ACC112 (cell line): ENCODE data around the gene PTPRN2.
"Not testable (repeated sequence)": the region's sequence is repeated elsewhere in the genome, so short reads cannot be mapped to it uniquely, and the experiment has no call there.

Source experiments
- H2AFZ ChIP-seq: fragments of 200-600 bp; sonication (generic); one replicate; pipeline ENCODE4 v1.6.0; 2017; ENCODE audit warnings: antibody characterized with exemption, low read length; ENCODE audit not compliant: unreplicated experiment
- H3K27ac ChIP-seq: fragments of 200-600 bp; sonication (generic); 2 replicates; pipeline ENCODE4 v1.5.1; 2014; ENCODE audit warnings: low read depth, mild to moderate bottlenecking, antibody characterized with exemption, low read length, moderate library complexity
- H3K27me3 ChIP-seq: fragments of 200-600 bp; sonication (generic); 2 replicates; pipeline ENCODE4 v1.6.1; 2014; ENCODE audit warnings: mild to moderate bottlenecking, antibody characterized with exemption, low read length, moderate library complexity, mixed read lengths; ENCODE audit not compliant: insufficient read depth
- H3K36me3 ChIP-seq: fragments of 200-600 bp; sonication (generic); 2 replicates; pipeline ENCODE4 v1.6.1; 2016; ENCODE audit warnings: mild to moderate bottlenecking, antibody characterized with exemption, low read length, moderate library complexity, mixed read lengths; ENCODE audit not compliant: insufficient read depth
- H3K4me1 ChIP-seq: fragments of 200-600 bp; sonication (generic); one replicate; pipeline ENCODE4 v1.6.1; 2016; ENCODE audit warnings: low read length, mixed read lengths; ENCODE audit not compliant: insufficient read depth, unreplicated experiment, control insufficient read depth
- H3K4me3 ChIP-seq: fragments of 200-600 bp; sonication (generic); 2 replicates; pipeline ENCODE4 v1.5.1; 2014; ENCODE audit warnings: mild to moderate bottlenecking, low read depth, low read length
- H3K79me2 ChIP-seq: fragments of 200-600 bp; sonication (generic); one replicate; pipeline ENCODE4 v1.6.0; 2016; ENCODE audit warnings: low read length; ENCODE audit not compliant: control insufficient read depth, unreplicated experiment, insufficient read depth

The PTPRN2 gene

DNA sequence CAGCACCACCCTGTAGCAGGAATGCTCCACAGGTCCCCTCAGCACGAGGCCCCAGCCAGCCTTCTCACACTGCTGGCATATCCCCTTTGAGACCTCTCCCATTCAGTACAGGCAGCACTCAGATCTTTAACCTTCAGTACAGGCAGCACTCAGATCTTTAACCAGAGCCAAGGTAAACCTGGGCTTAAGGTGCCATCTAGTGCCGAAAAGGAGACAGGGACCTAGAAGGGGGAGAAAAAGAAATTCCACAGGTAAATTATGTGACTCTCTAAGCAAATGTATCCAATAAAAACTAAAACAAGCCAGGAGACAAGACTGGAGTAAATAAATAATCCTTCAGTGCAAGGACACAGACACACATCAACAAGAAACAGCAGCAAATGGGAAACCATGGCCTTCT, 358.6 kb downstream of the PTPRN2 start:
- Histone ChIP-seq H2AFZ (no peak overlapping the region), H3K4me3 (no peak overlapping the region), H3K27ac (no peak overlapping the region), H3K79me2 (no peaks in the 10 kb centered on the region), H3K36me3 (no peaks in the 10 kb centered on the region), H3K4me1 (no peaks in the 10 kb centered on the region), H3K27me3 (no peaks in the 10 kb centered on the region)

DNA sequence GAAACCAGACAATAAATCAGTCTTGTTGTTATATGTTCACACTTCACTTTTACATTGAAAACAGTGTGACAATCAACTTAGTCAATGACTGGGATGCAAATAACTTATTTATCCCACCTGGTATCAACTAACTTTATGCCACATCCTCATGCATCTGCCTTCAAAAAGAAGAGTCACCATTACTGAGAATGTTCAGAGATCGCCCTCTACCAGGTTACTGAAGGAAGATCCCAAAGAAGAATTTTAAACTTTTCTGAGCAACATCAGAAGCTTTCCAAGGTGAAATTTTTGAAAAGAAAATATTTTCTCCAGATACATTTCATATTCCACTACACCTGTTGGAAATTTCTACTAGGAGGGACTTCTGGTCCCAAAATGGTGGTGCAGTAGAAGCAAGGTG, 359.5 kb downstream of the PTPRN2 start:
- H3K27ac ChIP-seq = no peak overlapping the region
- no peak overlapping the region for H3K4me3 ChIP-seq
- H3K36me3 ChIP-seq = no peaks in the 10 kb centered on the region
- H3K27me3 ChIP-seq = no peaks in the 10 kb centered on the region
- no peak overlapping the region for H2AFZ ChIP-seq
- no peaks in the 10 kb centered on the region for H3K4me1 ChIP-seq
- H3K79me2 ChIP-seq = no peaks in the 10 kb centered on the region

DNA sequence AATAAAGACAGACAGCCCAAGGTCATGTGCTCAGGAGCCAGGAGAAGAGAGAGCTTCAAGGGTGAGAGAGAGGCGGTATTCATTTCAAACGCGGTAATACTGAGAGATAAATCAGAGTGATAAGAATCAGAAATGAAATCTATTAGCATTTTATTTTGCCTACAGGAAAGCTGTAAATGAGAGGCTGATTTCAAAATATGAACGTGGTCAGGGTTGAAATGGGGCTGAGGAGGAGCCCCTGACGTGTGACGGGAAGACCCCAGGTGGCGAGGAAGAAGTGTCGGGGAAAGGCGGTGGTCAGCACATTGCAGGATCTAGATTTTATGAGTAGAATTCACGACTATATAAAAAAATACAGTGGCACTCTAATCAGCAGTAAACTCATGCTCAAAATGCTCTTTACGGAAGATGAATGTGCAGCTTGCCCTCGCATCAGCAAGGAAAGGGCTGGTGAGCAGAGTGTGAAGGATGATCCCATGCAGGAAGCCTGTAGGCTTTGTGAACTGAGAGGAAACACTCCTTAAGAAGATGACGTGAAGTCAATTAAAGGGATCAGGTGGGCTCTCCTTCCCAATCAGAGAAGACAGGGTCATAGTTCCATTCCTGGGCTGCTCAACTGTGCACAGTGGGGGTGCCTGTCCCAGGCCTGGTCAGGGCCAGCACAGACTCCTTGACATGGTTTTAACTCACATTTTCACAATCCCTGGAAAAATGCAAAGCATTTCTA, 360.2 kb downstream of the PTPRN2 start:
- Histone ChIP-seq H2AFZ (no peak overlapping the region), H3K27ac (no peak overlapping the region), H3K36me3 (no peaks in the 10 kb centered on the region), H3K79me2 (no peaks in the 10 kb centered on the region), H3K27me3 (no peaks in the 10 kb centered on the region), H3K4me3 (no peak overlapping the region), H3K4me1 (no peaks in the 10 kb centered on the region)

DNA sequence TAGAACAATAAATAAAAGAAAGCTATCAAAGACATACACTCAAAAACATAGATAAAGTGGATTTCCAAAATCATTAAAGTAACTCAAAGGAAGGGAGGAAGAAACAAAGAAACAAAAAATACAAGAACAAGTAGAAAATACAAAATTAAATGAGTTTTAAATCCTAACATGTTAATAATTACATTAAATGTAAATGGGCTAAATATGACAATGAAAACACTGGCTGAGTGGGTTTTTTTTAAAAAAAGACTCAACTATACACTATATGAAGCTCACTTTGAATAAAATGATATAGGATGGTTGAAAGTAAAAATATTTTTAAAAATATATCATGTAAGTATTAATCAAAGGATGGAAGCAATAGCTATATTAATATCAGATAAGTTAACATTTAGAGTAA, 371.4 kb downstream of the PTPRN2 start:
- no peaks in the 10 kb centered on the region for H3K79me2 ChIP-seq
- H2AFZ ChIP-seq = no peak overlapping the region
- no peaks in the 10 kb centered on the region for H3K4me1 ChIP-seq
- no peak overlapping the region for H3K27ac ChIP-seq
- no peaks in the 10 kb centered on the region for H3K36me3 ChIP-seq
- H3K4me3 ChIP-seq = no peak overlapping the region
- H3K27me3 ChIP-seq = no peaks in the 10 kb centered on the region

DNA sequence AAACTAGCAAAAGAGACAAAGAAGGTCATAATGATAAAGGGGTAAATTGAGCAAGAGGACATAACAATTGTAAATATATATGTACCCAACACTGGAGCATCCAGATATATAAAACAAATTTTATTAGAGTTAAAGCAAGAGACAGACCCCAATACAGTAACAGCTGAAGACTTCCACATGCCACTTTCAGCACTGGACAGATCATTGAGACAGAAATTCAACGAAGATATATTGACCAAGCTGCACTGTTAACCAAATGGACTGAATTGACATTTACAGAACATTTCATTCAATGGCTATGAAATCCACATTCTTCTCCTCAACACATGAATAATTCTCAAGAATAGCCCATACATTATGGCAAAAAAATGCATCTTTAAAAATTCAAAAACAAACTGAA, 378.2 kb downstream of the PTPRN2 start:
- no peaks in the 10 kb centered on the region for H3K4me1 ChIP-seq
- H3K79me2 ChIP-seq = no peaks in the 10 kb centered on the region
- no peaks in the 10 kb centered on the region for H3K27me3 ChIP-seq
- no peak overlapping the region for H3K27ac ChIP-seq
- no peak overlapping the region for H3K4me3 ChIP-seq
- no peaks in the 10 kb centered on the region for H3K36me3 ChIP-seq
- no peak overlapping the region for H2AFZ ChIP-seq

DNA sequence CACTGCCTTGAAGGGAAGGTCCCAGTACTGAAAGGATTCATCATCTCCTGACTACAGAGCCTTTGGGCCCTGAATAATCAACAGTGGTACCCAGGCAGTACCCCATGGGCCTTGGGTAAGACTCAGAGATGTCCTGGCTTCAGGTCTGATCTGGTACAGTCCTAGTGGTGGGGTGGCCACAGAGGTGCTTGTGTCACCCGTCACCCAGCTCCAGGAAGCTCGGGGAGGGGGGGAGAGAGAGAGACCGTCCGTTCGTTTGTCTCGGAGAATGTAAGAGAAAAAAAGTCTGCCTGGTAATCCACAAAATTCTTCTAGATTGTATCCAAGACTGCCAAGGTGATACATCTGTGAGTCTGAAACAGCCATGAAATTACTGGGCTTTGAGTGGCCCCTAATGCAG, 381.3 kb downstream of the PTPRN2 start:
- H3K27ac ChIP-seq = no peak overlapping the region
- no peaks in the 10 kb centered on the region for H3K79me2 ChIP-seq
- H3K27me3 ChIP-seq = no peaks in the 10 kb centered on the region
- H3K4me3 ChIP-seq = no peak overlapping the region
- H2AFZ ChIP-seq = no peak overlapping the region
- H3K4me1 ChIP-seq = no peaks in the 10 kb centered on the region
- no peaks in the 10 kb centered on the region for H3K36me3 ChIP-seq

DNA sequence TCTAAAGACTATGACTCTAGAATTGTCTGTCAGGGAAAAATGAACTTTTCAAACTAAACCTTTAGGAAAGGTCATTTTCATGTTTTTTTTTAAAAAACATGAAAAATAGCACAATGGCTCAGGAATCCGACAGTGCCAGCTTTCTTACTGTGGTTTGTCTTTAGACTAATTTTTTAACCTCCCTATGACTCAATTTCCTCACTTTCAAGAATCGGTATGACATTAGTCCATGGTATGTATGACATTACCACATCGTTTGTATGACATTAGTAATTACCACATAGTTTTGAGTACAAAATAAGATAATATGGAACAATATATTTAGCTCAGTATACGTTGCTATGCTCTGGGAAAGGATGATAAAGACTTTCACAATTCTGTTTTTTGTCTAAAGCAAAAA, 383.2 kb downstream of the PTPRN2 start:
- Histone ChIP-seq H3K4me1 (no peaks in the 10 kb centered on the region), H3K27me3 (no peaks in the 10 kb centered on the region), H3K36me3 (no peaks in the 10 kb centered on the region), H3K27ac (no peak overlapping the region), H3K4me3 (no peak overlapping the region), H3K79me2 (no peaks in the 10 kb centered on the region), H2AFZ (no peak overlapping the region)

DNA sequence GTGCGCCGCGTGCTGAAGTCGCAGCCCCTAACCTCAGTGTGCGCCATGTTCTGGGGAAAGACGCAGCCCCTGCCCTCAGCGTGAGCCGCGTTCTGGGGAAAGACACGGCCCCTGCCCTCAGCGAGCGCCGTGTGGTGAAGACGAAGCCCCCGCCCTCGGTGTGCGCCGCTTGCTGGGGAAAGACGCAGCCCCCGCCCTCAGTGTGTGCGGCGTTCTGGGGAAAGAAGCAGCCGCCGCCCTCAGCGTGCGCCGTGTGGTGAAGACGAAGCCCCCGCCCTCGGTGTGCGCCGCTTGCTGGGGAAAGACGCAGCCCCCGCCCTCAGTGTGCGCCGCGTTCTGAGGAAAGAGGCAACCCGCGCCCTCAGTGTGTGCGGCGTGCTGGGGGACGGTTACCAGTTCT, 383.7 kb downstream of the PTPRN2 start:
- H3K27me3 ChIP-seq = not testable (repeated sequence)

DNA sequence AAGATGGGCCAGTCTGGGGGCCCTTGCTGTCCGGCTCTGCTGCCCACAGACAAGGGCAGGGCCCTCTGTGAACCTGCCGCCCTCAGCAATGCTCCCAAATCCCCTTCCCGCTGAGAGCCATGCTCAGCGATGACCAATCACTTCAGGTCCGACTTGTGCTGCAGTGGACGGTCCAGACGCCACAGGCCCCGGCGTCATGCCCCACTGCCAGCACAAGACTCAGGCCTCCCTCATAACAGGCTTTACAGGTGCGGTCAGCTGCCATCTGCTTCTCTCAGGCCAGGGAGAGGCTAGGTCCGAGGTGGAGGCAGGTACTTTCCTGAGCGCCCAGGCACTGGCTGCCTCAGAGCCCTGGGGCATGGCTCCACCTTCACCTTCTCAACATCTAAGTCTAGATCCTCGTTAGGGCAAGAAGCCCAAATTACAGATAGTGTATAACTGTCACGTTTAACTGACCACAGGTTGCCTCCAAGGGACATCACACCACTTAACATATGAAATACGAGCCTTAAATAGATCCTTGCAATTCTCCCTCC, 393.2 kb downstream of the PTPRN2 start:
- H3K27ac ChIP-seq = no peak overlapping the region
- no peak overlapping the region for H2AFZ ChIP-seq
- H3K79me2 ChIP-seq = no peaks in the 10 kb centered on the region
- H3K4me3 ChIP-seq = no peak overlapping the region
- H3K4me1 ChIP-seq = no peaks in the 10 kb centered on the region
- H3K27me3 ChIP-seq = no peaks in the 10 kb centered on the region
- no peaks in the 10 kb centered on the region for H3K36me3 ChIP-seq

More for the DNA sequence above, 383.7 kb downstream of the PTPRN2 start:
- H2AFZ ChIP-seq, H3K4me1 ChIP-seq, H3K79me2 ChIP-seq, H3K4me3 ChIP-seq, H3K27ac ChIP-seq, H3K36me3 ChIP-seq: not testable (repeated sequence)

DNA sequence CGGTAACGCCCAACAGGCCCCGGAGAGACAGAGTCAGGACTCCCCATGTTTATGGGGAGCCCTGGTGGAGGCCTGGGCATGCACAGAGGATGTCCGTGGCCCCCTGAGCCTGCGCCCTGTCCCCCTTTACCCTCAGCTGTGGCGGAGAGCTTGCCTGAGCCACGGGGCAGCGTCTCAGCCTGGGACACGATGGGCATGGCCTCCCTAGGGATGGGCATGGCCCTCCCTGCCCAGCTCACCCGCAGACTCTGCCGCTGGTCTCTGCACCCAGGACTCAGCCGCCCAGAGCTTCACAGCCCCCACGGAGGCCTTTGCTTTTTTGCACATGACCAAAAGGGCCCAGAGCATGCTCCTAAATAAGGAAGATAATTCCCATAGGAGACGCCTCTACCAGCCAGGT, 394.2 kb downstream of the PTPRN2 start:
- no peaks in the 10 kb centered on the region for H3K79me2 ChIP-seq
- H3K4me1 ChIP-seq = no peaks in the 10 kb centered on the region
- H3K27me3 ChIP-seq = no peaks in the 10 kb centered on the region
- H3K36me3 ChIP-seq = no peaks in the 10 kb centered on the region
- H3K4me3 ChIP-seq = no peak overlapping the region
- H3K27ac ChIP-seq = no peak overlapping the region
- H2AFZ ChIP-seq = no peak overlapping the region

DNA sequence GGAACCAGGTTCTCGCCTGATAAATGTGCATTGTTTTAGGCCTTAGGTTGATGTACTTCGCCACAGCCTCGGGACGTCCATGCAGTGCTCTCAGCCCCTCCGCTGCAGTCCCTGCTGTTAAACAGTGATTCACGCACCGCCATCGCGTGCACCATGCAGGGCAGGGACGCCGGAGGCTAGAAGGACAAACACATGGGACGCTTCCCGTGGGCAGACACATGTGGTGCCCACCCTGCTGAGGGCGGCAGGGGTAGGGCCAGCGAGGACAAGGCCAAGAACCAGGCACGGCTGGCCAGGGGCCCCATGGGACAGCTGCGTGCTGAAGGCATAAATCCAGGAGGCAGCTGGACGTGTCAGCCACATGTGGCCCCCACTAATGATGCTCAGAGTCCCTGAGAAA, 394.7 kb downstream of the PTPRN2 start:
- Histone ChIP-seq H3K79me2 (no peaks in the 10 kb centered on the region), H3K4me1 (no peaks in the 10 kb centered on the region), H3K4me3 (no peak overlapping the region), H3K27me3 (no peaks in the 10 kb centered on the region), H3K27ac (no peak overlapping the region), H2AFZ (no peak overlapping the region), H3K36me3 (no peaks in the 10 kb centered on the region)
